Measurements from ENCODE around the gene ACVRL1.

Gene ACVRL1

GRCh38 chr12:51944608-51945233 lies 37.4 kb downstream of the ACVRL1 start:
- DNase-seq, result no peak

DNA sequence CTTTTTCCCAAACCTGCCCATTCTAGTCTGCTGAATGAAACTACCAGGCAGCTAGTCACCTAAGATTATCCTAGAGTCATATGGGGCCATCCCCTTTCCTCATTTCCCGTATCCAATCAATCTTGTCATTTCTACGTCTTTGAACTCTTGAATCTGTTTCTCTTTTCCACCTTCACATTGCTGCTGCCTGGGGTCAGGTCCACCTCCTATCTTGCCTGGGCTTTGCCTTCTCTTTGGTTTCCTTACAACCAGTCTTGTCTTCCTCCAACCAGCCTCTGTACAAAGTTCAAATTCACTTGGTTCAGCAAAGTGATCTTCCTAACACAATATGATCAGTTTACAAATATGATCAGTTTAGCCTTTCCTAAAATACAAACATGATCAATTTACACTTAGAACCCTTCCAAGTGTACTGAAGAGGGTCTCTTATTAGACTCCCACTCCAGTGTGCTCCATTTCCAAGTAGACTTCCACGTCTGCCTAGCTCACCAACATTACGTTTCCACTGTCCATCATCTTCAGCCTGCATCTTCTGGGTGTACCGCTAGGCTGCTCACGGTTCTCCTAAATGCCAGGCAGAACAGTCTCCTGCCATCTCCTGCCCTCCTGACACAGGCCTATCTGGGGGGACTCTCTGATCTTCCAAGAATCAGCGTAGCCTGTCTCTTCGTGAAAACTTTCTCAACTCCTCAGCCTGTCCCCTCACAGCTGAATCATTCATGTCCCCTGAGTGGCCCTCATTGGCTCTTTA lies 40.1 kb downstream of the ACVRL1 start:
- DNase-seq, result no peak

GRCh38 chr12:51948066-51948465 lies 40.8 kb downstream of the ACVRL1 start:
- DNase-seq, result no peak

DNA sequence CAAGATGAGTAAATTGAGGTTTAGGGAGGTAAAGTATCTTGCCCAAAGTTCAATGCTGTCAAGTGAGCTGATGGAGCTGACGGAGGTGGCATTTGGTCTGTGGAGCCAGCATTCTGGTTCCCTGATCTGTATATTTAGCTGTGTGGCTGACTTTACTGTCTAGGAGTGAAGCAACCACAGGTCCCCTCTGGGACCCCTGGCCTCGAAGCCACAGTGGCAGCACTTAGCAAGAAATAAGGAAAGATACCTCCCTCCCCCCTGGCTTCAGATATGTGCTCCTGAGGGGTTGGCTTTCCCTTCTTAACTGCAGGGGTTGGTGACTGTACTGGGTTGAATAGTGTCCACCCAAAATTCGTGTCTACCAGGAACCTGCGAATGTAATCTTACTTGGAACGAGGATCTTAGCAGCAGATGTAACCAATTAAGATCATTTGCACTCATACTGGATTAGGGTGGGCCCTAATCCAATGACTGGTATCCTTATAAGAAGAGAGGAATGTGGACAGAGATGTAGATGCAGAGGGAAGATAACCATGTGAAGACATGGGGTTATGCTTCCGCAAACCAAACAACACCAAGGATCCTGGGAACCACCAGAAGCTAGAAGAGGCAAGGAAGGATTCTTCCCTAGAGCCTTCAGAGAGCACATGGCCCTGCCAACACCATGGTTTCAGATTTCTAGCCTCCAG lies 42.2 kb downstream of the ACVRL1 start:
- no peak for DNase-seq

DNA sequence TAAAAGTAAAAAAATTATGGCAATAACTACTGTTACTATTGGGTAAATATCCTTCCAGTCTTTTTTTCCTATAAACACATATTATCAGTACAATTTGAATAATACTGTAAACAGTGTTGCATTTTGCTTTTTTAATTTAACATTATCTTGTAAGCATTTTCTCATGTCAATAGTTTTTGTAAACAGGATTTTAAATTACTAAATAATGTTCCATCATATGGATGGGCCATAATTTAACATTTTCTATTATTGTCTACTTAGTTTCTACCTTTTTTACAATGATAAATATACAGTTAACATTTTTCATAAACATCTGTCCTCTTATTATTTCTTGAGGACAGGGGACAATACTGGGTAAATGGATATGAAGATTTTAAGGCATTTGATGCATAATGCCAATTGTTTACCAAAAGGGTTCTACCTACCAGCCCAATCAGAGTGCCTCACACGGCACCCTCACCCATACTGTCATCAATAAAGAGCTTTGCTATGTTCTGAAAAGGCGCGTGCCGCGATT lies 43.4 kb downstream of the ACVRL1 start:
- no peak for DNase-seq

GRCh38 chr12:51951199-51951842 lies 44.0 kb downstream of the ACVRL1 start, which contains the start of gene ACVR1B:
TSS of gene ACVR1B (plus strand) at chr12:51951699. CDS start at chr12:51951744, 45 bp downstream.
- DNase-seq, result peak; percentile 90

GRCh38 chr12:51951843-51952722 lies 44.8 kb downstream of the ACVRL1 start:
- no peak for DNase-seq

GRCh38 chr12:51953089-51953488 lies 45.8 kb downstream of the ACVRL1 start:
- no peak for DNase-seq

- DNase-seq, result no peak
Observed at GRCh38 chr12:51953864-51954263, 46.6 kb downstream of the ACVRL1 start.

DNA sequence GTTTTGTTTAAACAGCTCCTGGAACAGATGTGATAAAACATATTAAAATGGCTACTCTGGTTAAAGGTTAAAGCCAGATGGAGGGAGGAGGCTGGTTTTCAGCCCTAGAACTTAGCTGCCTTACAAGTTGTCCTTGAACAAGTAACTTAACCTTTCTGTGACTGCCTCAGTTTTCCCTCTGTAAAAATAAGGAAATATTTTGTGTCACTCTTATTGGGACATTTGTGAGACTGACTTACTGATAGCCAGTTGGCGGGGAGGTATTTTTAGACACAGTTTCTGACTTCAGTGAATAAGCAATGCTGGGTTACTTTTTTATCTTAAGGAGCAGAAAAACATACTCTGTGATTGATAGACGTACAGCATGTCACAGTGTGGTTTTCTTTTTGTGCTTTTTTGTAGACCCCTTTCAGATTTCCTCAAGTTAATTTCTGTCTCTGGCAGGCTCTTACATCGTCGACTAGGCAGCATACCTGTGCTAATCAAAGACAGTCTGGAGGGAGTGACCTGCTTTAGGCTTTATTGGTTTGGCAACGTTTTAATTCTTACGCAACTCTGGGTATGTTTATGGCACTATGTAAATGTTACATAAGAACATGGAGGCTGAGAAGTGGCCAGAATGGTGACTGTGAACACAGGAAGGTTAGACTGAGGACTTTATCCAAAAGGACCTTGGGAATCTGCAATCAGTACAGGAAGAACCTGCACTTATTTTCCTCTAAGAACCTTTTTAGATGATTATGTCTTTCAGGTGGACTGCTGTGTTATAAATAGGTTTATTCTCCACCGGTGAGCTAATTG lies 47.5 kb downstream of the ACVRL1 start:
- DNase-seq, result no peak

- no peak for DNase-seq
Observed at GRCh38 chr12:51955702-51956101, 48.4 kb downstream of the ACVRL1 start.

DNA sequence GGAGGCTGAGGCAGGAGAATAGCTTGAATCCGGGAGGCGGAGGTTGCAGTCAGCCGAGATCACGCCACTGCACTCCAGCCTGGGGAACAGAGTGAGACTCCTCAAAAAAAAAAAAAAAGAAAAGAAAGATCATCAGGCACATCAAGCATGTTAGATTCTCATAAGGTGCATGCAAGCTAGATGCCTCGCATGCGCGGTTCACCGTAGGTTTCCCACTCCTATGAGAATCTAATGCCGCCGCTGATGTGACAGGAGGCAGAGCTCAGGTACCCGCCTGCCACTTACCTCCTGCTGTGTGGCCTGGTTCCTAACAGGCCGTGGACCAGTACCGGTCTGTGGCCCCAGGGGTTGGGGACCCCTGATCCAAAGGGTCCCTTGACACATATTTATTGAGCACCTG lies 51.2 kb downstream of the ACVRL1 start:
- DNase-seq, result no peak

GRCh38 chr12:51959211-51959610 lies 51.9 kb downstream of the ACVRL1 start:
- DNase-seq, result no peak

DNA sequence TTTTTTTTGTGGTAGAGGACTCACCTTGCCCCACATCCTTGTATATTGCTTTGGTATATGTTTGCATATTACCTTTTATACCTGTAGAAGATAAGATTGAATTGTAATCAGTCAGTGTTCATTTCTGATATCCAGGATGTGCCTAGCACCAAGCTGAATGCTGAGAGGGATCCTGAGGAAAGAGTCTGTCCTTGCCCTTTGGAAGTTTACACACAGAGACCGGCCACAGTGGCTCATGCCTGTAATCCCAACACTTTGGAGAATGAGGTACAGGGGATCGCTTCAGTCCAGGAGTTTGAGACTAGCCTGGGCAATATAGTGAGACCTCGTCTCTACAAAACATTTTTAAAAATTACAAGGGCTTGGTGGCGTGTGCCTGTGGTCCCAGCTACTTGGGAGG lies 52.6 kb downstream of the ACVRL1 start:
- no peak for DNase-seq

DNA sequence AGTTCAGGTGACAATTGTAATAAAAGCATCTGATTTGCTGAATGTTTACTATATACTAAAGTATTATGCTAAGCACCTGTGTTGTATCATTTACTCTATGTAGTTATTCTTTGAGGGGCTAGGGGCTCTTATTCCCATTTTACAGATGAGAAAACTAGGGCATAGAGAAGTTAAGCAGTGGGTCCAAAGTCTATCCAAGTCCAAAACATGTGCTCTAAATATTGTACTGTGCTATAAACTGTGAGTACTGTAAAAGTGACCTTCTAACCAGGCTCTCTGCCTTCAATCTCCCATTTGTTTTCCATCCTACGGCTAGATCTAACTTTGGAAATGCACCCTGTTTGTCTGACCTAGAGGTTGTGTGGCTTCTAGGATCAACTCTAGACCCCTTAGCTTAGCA lies 53.2 kb downstream of the ACVRL1 start:
- no peak for DNase-seq

- DNase-seq, result no peak
Observed at GRCh38 chr12:51960890-51961289, 53.6 kb downstream of the ACVRL1 start.

- DNase-seq, result no peak
Observed at GRCh38 chr12:51961834-51962233, 54.5 kb downstream of the ACVRL1 start.

DNA sequence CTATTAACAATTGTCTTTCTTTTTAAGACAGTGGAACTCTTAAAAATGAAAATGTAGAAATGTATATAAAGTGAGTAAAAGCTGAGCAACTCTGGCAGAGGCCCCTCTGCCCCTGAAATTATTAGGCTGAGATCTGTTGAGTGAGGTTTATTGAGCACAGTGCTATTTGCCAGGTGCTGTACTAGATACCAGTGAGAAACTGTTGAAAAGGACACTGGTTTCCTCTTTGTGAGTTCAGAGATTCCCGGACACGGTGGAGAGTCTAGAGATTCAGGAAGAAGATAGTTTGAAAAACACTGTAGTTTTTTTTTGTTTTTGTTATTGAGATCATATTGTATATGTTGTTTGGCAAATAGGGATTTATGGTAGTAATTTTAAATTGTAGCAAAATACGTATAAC lies 55.4 kb downstream of the ACVRL1 start:
- no peak for DNase-seq

GRCh38 chr12:51963477-51963876 lies 56.2 kb downstream of the ACVRL1 start:
- DNase-seq, result no peak

DNA sequence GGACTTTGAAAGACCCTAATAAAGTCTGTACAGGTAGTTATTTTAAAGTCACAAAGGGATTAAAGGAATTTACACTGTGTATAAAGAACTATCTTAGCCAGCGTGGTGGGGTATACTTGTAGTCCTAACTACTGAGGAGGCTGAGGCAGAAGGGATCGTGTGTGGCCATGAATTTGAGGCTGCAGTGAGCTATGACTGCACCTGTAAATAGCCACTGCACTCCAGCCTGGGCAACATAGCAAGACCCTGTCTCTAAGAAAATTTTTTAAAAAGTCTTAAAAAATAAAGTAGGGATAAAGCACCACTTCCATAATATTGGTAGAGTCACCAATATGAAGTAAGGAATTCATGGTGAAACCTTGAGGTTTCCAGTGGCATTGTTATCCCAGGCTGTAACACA lies 62.3 kb downstream of the ACVRL1 start:
- no peak for DNase-seq

- peak; percentile 67 for DNase-seq
Observed at GRCh38 chr12:51970904-51971646, 63.8 kb downstream of the ACVRL1 start.

All from CD4-positive, alpha-beta T cell treated with Interleukin-4 for 4 hours (primary cell).